ENCODE data around the gene CBR1.

CBR1 gene

DNA sequence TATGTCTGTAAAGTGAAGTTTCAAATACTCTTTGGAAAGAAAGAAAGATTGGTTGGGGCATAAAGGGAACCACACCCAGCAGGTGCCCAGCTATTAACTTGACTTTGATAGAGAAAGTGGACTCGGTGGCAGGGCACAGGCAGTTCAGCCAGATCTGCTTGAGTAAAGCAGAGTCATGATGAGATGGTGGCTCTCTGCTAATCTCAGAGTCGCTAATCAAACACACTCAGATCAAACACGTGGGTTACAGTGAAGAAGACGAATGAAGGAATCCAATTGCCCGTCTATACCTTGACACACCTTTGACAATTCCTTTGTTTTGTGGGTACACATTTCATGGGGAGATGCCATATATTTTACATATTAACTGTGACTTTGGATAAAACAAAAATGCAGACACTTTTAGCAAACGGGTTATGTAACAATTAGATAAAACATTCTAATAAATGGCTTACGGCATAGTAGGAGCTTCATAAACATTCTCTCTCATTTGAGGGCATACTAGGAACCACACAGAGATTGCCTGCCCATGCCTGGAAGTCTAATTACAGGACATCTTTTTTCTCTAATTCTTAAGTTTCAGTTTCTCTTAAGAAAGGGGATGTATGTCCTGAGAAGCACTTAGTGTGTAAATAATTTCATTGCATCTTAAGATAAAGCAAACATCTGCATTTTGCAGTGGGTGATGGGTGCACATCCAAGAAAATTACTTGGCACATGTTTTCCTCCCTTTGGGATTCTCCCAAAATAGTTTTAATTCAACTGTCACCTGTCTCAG lies 7.2 kb downstream of the CBR1 start:
- in situ Hi-C loops (cut with MboI; ENCODE audit: low sequenced_read_pairs): no loop called here
- Histone ChIP-seq H3K4me1 (no peaks in the 10 kb centered on the region), H3K27me3 (ENCODE audit: low read depth) (no peaks in the 10 kb centered on the region), H3K36me3 (replicated peaks) (peaks cover 10% of the 10 kb centered on the region), H3K4me3 (no peak overlapping the region), H3K9me3 (no peaks in the 10 kb centered on the region)
- DNase-seq (ENCODE audit: low spot score in 2 of 2): no peak

DNA sequence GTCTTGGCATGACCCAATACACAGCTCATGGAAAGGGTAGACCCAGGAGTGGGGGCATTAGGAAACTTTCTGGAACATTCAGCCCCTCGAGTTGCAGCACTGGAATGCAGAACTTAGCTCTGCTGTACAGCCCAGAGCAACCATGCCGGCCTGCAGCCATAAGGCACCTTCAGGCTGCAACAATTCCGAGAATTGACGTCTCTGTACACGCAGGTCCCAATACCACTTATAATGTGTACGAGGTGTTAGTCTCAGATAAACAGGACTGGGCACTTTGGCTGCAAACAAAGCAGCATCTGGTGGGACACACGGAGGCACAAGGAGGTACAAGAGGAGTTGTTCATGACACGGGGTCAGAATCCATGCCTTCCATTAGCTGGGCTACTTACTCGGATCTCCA lies 7.9 kb downstream of the CBR1 start:
- Histone ChIP-seq H3K4me3 (no peak overlapping the region), H3K9me3 (no peaks in the 10 kb centered on the region), H3K36me3 (replicated peaks) (peaks cover 3% of the 10 kb centered on the region; the same call in 1 of the 2 replicates), H3K27me3 (ENCODE audit: low read depth) (no peaks in the 10 kb centered on the region), H3K4me1 (no peaks in the 10 kb centered on the region)
- in situ Hi-C loops (cut with MboI; ENCODE audit: low sequenced_read_pairs): no loop called here
- DNase-seq (ENCODE audit: low spot score in 2 of 2): no peak

DNA sequence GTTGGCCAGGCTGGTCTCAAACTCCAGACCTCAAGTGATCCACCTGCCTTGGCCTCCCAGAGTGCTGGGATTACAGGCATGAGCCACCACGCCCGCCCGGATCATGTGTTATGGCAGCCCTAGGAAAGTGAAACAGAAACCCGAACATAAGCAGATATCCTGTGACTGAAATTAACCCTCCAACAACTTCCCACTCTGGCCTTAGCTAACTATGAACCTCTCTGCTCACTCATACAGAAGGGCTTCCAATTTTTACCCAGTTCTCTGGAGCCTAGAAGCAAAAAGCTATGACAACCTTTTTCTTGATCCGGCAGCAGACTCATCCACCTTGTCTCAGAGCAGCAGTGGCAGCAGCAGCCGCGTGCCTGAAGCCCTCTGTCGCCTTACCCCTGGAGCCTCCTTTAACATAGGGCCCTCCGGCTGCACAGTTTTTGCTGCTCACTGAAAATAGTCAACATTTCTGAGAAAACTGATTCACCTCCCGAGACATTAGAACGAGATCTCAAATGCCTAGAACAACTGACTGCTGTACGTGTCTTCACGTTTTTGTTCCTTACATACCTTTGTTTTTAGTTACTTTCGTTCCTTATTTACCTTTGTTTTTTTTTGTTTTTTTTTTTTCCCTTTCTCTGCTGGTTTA lies 9.3 kb downstream of the CBR1 start:
- in situ Hi-C loops (cut with MboI; ENCODE audit: low sequenced_read_pairs): no loop called here
- Histone ChIP-seq H3K36me3 (replicated peaks) (no peaks in the 10 kb centered on the region), H3K4me3 (no peak overlapping the region), H3K27me3 (ENCODE audit: low read depth) (no peaks in the 10 kb centered on the region), H3K9me3 (no peaks in the 10 kb centered on the region), H3K4me1 (no peaks in the 10 kb centered on the region)
- no peak for DNase-seq (ENCODE audit: low spot score in 2 of 2)

DNA sequence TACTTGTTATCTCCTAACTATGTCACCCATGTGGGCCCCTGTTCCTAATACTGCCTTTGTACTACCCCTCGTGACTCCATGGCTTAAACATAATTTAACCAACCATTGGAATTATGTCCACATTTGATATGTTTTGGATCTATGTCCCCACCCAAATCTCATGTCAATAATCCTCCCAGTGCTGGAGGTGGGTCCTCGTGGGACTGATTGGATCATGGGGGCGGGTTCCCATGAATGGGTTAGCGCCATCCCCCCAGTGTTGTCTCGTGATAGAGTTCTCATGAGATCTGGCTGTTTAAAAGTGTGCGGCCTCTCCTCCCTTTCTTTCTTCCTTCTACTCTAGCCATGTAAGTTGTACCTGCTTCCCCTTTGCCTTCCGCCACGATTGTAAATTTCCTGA lies 9.8 kb downstream of the CBR1 start:
- in situ Hi-C loops (cut with MboI; ENCODE audit: low sequenced_read_pairs): no loop called here
- no peaks in the 10 kb centered on the region for H3K4me1 ChIP-seq
- no peak overlapping the region for H3K4me3 ChIP-seq

DNA sequence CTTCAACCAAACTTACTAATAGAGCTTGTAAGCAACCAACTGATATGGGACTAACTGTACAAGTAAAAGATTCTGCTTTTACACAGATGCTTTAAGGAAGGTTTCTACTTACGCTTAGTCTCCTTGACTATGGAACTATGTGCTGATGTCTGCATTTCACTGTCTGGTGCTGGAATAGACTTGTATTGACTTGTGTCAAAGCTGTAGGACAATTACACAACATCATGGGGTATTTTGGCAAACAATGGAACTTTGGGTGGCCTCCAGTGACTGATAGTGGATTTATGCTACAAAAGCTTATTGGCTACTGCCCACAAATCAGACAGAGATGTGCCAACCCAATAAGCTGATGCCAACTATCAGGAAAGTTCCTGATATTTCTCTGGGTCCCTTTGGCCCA lies 10.6 kb downstream of the CBR1 start:
- H3K36me3 ChIP-seq (replicated peaks): no peaks in the 10 kb centered on the region
- H3K27me3 ChIP-seq (ENCODE audit: low read depth): no peaks in the 10 kb centered on the region
- H3K4me1 ChIP-seq: no peaks in the 10 kb centered on the region
- no peak for DNase-seq (ENCODE audit: low spot score in 2 of 2)
- no peak overlapping the region for H3K4me3 ChIP-seq
- in situ Hi-C loops (cut with MboI; ENCODE audit: low sequenced_read_pairs): no loop called here
- no peaks in the 10 kb centered on the region for H3K9me3 ChIP-seq

More for the DNA sequence above, 9.8 kb downstream of the CBR1 start:
- no peak for DNase-seq (ENCODE audit: low spot score in 2 of 2)
- Histone ChIP-seq H3K9me3 (no peaks in the 10 kb centered on the region), H3K27me3 (ENCODE audit: low read depth) (no peaks in the 10 kb centered on the region), H3K36me3 (replicated peaks) (no peaks in the 10 kb centered on the region)

GRCh38 chr21:36082237-36082664 lies 12.4 kb downstream of the CBR1 start:
- no peak for DNase-seq (ENCODE audit: low spot score in 2 of 2)
- Histone ChIP-seq H3K4me1 (no peaks in the 10 kb centered on the region), H3K9me3 (no peaks in the 10 kb centered on the region), H3K27me3 (ENCODE audit: low read depth) (no peaks in the 10 kb centered on the region), H3K36me3 (replicated peaks) (no peaks in the 10 kb centered on the region), H3K4me3 (no peak overlapping the region)
- in situ Hi-C loops (cut with MboI; ENCODE audit: low sequenced_read_pairs): no loop called here

DNA sequence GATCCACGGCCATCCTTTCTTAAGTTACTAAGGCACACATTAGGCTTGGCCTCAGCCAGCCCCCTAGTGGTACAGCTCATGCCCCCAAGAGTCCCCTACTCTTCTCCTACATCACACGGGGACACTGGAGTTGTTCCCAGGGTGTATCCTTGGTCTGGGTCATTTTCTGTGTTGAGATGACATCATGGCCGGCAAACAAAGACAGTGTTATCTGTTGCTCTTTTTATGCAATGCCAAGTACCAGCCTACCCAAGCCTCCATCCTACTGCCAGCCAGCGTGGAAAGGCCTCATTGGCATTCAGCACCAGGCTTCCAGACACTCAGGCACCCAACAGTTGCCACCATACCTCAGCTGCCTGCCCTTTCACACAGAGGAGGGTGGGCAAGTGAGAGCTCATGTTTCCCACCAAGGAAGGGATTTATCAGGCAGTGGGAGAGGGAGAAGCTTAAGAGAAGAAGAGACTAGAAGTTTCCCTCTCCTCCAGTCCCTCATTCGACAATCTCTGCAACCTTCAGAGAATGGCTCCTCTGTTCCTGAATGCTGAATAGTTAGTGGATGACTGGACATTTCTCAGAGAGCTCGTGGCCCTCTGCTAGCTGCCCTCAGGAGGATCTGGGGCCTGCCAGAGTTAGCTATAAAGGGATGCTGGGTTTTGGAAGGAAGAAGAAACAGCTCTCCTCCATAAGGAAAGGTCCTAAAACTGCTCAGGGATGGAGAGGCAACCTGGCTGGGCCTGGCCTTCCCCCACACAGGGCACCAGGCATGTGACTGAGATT lies 17.7 kb downstream of the CBR1 start:
- in situ Hi-C loops (cut with MboI; ENCODE audit: low sequenced_read_pairs): no loop called here
- Histone ChIP-seq H3K27me3 (ENCODE audit: low read depth) (no peaks in the 10 kb centered on the region), H3K9me3 (no peaks in the 10 kb centered on the region), H3K4me3 (no peak overlapping the region), H3K4me1 (no peaks in the 10 kb centered on the region), H3K36me3 (replicated peaks) (no peaks in the 10 kb centered on the region)
- DNase-seq (ENCODE audit: low spot score in 2 of 2): no peak

GRCh38 chr21:36089946-36090345 lies 20.1 kb downstream of the CBR1 start:
- Histone ChIP-seq H3K4me1 (no peaks in the 10 kb centered on the region), H3K4me3 (no peak overlapping the region), H3K36me3 (replicated peaks) (no peaks in the 10 kb centered on the region), H3K9me3 (peaks cover 7% of the 10 kb centered on the region; the same call in 1 of the 2 replicates), H3K27me3 (ENCODE audit: low read depth) (no peaks in the 10 kb centered on the region)
- in situ Hi-C loops (cut with MboI; ENCODE audit: low sequenced_read_pairs): no loop called here
- DNase-seq (ENCODE audit: low spot score in 2 of 2): no peak

DNA sequence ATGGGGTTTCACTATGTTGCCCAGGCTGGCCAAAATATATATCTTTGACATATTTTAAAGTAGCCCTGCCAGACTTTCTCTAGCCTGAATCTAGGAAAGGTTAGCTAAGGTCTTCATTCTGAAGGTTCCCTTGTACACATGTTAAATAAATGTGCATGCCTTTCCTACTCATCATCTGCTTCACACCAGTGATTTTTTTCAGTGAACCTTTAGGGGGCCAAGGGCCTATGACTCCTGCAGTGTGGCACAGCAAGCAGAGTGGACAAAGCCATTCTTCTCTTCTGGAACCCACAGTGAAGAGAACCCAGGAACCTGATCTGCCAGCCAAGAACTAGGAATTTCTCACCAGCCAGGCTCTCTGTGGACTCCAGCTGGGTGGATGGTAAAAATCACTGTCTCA lies 22.9 kb downstream of the CBR1 start:
- in situ Hi-C loops (cut with MboI; ENCODE audit: low sequenced_read_pairs): no loop called here
- DNase-seq (ENCODE audit: low spot score in 2 of 2): no peak
- Histone ChIP-seq H3K4me1 (no peaks in the 10 kb centered on the region), H3K36me3 (replicated peaks) (no peaks in the 10 kb centered on the region), H3K27me3 (ENCODE audit: low read depth) (no peaks in the 10 kb centered on the region), H3K9me3 (peaks cover 7% of the 10 kb centered on the region; the same call in 1 of the 2 replicates), H3K4me3 (no peak overlapping the region)

GRCh38 chr21:36093512-36093911 lies 23.7 kb downstream of the CBR1 start:
- DNase-seq (ENCODE audit: low spot score in 2 of 2): no peak
- no peaks in the 10 kb centered on the region for H3K27me3 ChIP-seq (ENCODE audit: low read depth)
- H3K9me3 ChIP-seq: peaks cover 7% of the 10 kb centered on the region; the same call in 1 of the 2 replicates
- no peak overlapping the region for H3K4me3 ChIP-seq
- no peaks in the 10 kb centered on the region for H3K4me1 ChIP-seq
- H3K36me3 ChIP-seq (replicated peaks): no peaks in the 10 kb centered on the region
- in situ Hi-C loops (cut with MboI; ENCODE audit: low sequenced_read_pairs): no loop called here

- H3K36me3 ChIP-seq (replicated peaks): no peaks in the 10 kb centered on the region
- no peak for DNase-seq (ENCODE audit: low spot score in 2 of 2)
- no peaks in the 10 kb centered on the region for H3K4me1 ChIP-seq
- H3K9me3 ChIP-seq: peaks cover 7% of the 10 kb centered on the region; the same call in 1 of the 2 replicates
- H3K4me3 ChIP-seq: no peak overlapping the region
- in situ Hi-C loops (cut with MboI; ENCODE audit: low sequenced_read_pairs): no loop called here
- no peaks in the 10 kb centered on the region for H3K27me3 ChIP-seq (ENCODE audit: low read depth)
Observed at GRCh38 chr21:36096398-36097290, 26.8 kb downstream of the CBR1 start.

- no peak for DNase-seq (ENCODE audit: low spot score in 2 of 2)
- no peaks in the 10 kb centered on the region for H3K36me3 ChIP-seq (replicated peaks)
- no peaks in the 10 kb centered on the region for H3K4me1 ChIP-seq
- H3K27me3 ChIP-seq (ENCODE audit: low read depth): no peaks in the 10 kb centered on the region
- H3K9me3 ChIP-seq: peaks cover 7% of the 10 kb centered on the region; the same call in 1 of the 2 replicates
- no peak overlapping the region for H3K4me3 ChIP-seq
- in situ Hi-C loops (cut with MboI; ENCODE audit: low sequenced_read_pairs): no loop called here
Observed at GRCh38 chr21:36097427-36098181, 27.8 kb downstream of the CBR1 start.

GRCh38 chr21:36098182-36098532 lies 28.3 kb downstream of the CBR1 start:
- Histone ChIP-seq H3K4me3 (no peak overlapping the region), H3K9me3 (peaks cover 7% of the 10 kb centered on the region; the same call in 1 of the 2 replicates), H3K4me1 (no peaks in the 10 kb centered on the region), H3K27me3 (ENCODE audit: low read depth) (no peaks in the 10 kb centered on the region), H3K36me3 (replicated peaks) (no peaks in the 10 kb centered on the region)
- no peak for DNase-seq (ENCODE audit: low spot score in 2 of 2)
- in situ Hi-C loops (cut with MboI; ENCODE audit: low sequenced_read_pairs): no loop called here

Measured in HAP-1 (cell line).